NOMO-1 treated with DMSO at 0.1 percent for 48 hours (cell line): ENCODE measurements around the gene TP73.

ENCODE experiments used
- DNase-seq: peaks from one replicate; lab custom pipeline; 2025; ENCODE audit not compliant: unreplicated experiment; lab: John Stamatoyannopoulos, UW

Gene TP73

GRCh38 chr1:3633344-3634058 is 18.8 kb upstream of the TP73 start:
- DNase-seq = no peak

DNA sequence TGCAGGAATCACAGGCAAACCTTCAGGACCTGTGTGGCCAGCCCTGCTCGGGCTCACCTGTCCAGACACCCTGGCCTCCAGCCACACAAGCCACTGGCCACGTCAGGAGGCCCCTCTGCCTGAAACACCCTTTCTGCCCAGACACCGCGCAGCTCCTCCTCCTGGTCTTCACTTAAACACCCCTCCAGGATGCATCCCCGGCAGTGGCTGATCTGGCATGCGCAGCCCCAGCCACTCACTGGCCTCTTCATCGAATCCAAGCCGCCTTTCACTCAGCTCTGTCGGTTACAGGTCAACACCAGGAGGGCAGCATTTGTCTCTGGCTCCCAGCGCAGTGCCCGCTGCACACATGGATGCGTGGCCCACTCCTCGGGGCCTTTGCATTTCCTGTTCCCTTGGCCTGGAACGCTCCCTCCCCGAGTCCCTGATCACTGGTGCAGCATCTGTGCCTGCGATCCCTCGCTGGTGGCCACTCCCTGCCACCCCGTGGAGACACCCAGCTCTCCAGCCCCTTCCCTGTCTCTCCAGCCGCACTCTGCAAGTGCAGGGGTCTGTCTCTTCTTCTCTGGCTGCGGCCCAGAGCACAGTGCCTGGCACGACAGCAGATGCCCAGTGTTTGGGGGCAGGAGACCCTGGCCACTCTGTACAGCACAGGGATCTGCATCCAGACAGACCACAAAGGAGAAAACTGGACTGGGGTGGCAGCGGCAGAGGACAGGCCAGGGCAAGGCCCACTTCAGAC is 18.1 kb upstream of the TP73 start:
- DNase-seq = no peak

GRCh38 chr1:3636080-3636479 is 16.2 kb upstream of the TP73 start:
- no peak for DNase-seq

GRCh38 chr1:3636531-3636930 is 15.8 kb upstream of the TP73 start:
- DNase-seq = no peak

GRCh38 chr1:3638027-3638426 is 14.3 kb upstream of the TP73 start:
- no peak for DNase-seq

DNA sequence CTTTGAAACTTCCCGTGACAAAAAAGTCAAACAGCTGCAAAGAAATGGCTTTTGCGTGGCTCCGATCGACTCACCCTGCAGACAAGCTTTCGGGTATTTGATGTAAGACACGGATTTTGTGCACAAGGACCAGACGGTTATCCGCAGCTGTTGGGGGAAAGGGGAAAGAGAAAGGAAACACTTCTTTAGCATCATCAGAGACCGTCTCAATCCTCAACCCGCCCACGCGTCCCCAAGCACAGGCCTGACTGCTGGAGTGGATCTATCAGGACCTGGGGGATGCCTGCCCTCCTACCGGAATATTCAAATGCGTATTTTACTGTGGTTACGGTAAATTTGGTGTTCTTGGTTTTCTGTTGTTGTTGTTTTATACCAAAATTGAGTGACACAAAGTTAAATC is 13.6 kb upstream of the TP73 start:
- DNase-seq = no peak

DNA sequence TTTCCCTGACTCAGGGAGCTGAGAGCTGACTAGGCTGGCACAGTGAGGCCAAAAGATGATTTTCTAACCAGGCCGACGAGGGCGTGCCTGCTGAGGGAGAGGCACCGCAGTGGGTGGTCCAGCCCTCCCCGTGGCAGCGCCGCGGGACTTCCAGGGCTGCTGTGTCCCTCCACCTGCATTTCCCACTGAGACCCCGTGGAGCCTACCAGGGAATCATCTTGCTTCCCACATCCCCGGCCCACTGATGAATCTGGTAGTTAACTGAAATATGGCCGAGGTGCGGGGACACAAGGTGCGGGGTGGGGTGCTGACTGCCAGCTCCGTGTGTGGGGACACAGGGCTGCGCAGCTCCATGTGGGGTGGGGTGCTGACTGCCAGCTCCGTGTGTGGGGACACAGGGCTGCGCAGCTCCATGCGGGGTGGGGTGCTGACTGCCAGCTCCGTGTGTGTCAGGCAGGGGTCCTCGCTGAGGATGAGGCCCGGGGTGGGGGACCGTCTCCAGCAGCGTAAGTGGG is 12.9 kb upstream of the TP73 start:
- no peak for DNase-seq

DNA sequence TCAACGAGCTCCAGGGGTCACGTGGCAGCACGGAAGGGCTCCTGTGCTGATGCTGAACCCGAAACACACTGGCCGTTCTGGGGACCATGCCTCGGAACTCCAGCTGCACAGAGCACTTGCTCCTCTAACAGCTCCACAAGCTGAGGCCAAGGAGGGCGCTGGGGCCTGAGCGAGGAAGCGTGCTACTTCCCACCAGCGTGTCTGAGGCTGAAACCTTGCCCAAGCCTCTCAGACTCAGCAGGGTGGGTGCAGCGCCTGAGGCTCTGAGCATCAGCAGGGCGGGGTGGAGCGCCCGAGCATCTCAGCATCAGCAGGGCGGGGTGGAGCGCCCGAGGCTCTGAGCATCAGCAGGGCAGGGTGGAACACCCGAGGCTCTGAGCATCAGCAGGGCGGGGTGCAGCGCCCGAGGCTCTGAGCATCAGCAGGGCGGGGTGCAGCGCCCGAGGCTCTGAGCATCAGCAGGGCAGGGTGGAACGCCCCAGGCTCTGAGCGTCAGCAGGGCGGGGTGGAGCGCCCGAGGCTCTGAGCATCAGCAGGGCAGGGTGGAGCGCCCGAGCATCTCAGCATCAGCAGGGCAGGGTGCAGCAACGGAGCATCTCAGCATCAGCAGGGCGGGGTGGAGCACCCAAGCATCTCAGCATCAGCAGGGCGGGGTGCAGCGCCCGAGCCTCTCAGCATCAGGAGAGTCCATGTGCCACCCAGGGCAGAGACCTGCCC is 12.0 kb upstream of the TP73 start:
- DNase-seq = no peak

- no peak for DNase-seq
These were observed 11.1 kb upstream of the TP73 start for GRCh38 chr1:3641046-3641760.

DNA sequence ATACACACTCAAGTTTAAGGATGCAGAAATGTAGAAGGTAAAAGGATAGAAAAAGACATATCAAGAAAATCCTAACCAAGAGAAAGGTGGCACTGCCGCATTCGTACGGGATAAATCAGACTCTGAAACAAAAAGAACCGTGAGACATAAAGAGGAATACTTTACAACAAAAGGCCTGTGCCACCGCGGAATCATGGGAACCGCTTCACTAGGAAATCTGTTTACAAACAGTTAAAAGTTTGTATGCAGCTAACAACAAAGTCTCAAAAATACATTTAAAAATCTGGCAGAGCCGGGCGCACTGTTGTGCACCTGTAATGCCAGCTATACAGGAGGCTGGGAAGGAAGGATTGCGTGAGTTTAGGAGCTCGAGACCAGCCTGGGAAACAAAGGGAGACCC is 10.5 kb upstream of the TP73 start:
- DNase-seq = no peak

GRCh38 chr1:3642919-3643675 is 9.2 kb upstream of the TP73 start:
- no peak for DNase-seq

GRCh38 chr1:3644273-3644672 is 8.0 kb upstream of the TP73 start:
- no peak for DNase-seq

GRCh38 chr1:3645247-3645646 is 7.1 kb upstream of the TP73 start:
- DNase-seq = no peak

DNA sequence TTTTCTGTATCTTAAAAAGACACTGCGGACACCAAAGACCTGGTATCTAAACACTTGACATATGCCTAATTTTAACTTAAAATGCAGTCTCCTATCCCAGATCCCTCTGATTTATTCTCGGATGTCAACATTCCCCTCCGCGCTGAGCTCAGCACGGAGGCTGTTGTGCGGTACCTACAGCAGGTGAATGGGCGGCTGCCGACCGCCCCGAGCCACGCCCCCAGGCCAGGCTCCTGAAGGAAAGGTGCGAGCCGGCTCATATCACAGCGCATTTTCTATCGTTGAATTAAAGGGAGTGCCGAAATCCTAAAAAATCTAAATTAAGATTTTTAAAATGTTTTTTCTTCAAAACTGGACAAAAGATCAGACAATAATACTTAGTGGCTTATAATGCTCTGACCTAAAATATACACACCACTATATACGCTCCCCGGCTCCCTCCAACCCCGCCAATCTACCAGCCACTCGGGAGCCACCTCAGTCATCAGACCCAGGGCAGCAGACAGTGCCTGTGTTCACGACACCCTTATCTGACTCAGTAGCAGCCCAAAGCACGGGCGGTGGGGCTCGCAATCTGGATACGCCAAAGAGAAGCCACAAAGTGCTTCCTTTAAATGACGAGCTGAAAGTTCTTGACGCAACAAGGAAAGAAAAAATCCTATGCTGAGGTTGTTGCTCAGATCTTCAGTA is 6.5 kb upstream of the TP73 start:
- DNase-seq = no peak

DNA sequence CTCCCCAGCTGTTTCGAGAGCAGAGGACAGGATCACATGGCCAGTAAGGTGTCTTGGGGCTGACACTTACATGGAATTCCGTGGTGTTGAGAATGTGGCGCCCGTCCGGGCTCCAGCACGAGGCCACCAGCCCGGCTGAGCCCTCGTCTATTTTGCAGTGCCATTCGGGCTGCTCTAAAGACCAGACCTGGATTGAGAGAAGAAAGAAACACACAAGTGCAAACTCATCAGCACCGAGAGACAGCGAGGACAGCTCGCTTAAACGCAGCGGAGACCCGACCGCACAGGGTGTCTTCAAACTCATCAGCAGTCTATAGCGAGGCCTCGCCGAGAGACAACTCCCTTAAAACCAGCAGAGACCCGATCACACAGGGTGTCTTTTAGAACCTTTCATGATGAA is 5.7 kb upstream of the TP73 start:
- no peak for DNase-seq

DNA sequence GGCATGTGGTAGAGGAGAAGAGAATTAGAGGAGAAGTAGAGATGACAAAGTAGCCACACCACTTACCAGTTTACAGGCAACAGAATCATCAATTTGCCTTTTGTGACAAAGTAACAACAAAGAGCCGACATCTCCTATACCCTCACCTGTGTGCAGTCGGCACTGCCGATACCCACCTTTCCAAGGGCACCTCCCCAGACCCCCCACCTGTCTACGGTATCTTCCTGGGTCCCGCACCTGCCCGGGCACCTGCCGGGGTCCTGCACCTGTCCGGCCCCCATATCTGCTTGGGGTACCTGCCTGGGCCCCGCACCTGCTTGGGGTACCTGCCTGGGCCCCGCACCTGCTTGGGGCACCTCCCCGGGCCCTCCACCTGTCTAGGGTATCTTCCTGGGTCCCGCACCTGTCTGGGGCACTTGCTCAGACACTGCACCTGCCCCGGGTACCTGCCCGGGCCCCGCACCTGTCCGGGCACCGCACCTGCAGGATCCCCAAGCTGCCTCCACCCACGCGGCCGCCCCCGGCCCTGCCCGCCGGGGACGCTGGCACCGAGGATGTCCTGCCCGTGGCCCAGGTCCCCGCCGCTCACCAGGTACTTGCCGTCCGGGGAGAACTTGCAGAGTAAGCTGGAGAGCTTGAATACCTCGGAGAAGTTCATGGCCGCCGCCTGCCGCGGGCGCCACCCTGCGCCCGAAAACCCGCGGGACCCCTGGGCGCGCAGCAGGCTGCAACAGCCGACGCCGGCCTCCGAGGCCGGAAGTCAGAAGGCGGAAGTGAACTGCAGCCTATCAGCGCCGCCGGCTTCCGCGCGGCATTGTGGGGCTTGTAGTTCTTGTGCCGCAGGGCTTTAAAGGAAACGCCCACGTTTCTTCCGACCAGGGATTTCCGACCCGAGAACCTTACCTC is 2.7 kb upstream of the TP73 start, which contains the start of gene WRAP73:
TSS of gene WRAP73 (minus strand) at position 762 of the 906 bp plus-strand sequence. CDS start at position 658, 104 bp downstream.
- peak; percentile 88 for DNase-seq

- DNase-seq = no peak
These were observed 1.9 kb upstream of the TP73 start for GRCh38 chr1:3650248-3651025.
